ENCODE data around the gene MYOCD. TPM values are rescaled to one million over a fixed set of nuclear protein-coding genes. Genes with fewer than 3 reads are reported as not detected.

The MYOCD gene
- polyA plus RNA-seq, 1 donor (not counting 4 experiments of a cell fraction or from before 2014, with no cell fraction given): not detected

DNA sequence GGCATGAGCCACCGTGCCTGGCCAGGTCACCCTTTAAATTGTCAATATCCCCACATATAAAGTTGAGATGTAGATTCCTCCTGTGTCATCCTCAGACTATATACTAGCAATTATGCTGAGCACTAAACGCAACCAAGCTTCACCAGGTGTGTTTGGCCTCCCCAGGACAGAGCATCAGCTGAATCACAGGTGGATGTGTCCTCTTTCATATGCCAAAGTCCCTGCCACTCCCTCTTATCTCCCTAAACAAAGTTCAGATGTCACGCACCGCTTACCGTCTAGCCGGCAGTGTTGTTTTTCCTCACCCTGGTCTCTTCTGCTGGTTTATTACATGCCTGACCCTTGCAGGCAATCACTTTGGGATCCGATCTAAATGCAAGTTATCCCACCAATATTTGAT, 79.8 kb downstream of the MYOCD start:
- Histone ChIP-seq H3K27me3 (ENCODE audit: control insufficient read depth, extremely low read depth, insufficient read depth, low read length) (no peaks in the 10 kb centered on the region), H3K4me1 (ENCODE audit: control insufficient read depth, extremely low read depth, insufficient read depth, low read length) (peaks cover 22% of the 10 kb centered on the region), H2AFZ (ENCODE audit: control insufficient read depth, low read length) (no peak overlapping the region), H3K79me2 (ENCODE audit: control insufficient read depth, insufficient read depth, low read length) (no peaks in the 10 kb centered on the region), H3K36me3 (ENCODE audit: control insufficient read depth in 2 of 2, extremely low read depth in 1 of 2, insufficient read depth in 2 of 2, low read length in 2 of 2) (no peaks in the 10 kb centered on the region), H3K4me2 (ENCODE audit: control insufficient read depth, extremely low read depth, insufficient read depth, low read depth, low read length) (no peak overlapping the region), H3K9ac (ENCODE audit: control insufficient read depth, extremely low read depth, insufficient read depth, low read length) (no peak overlapping the region), H3K9me1 (ENCODE audit: control insufficient read depth, extremely low read depth, insufficient read depth, low read length) (no peaks in the 10 kb centered on the region), H4K20me1 (ENCODE audit: control insufficient read depth, extremely low read depth, insufficient read depth, low read length) (no peaks in the 10 kb centered on the region), H3K27ac (ENCODE audit: control insufficient read depth, insufficient read depth, low read length) (no peak overlapping the region), H3K9me3 (ENCODE audit: control insufficient read depth, low read depth, low read length) (no peaks in the 10 kb centered on the region), H3K4me3 (ENCODE audit: control insufficient read depth in 2 of 3, extremely low read depth in 1 of 3, insufficient read depth in 2 of 3, low read depth in 1 of 3, low read length in 3 of 3) (no peak overlapping the region)
- no peak for DNase-seq (ENCODE audit: low read depth, low spot score)
- no peak for TF ChIP-seq EZH2 (IDR thresholded peaks at IDR 0.05; ENCODE audit: low read length)
- TF ChIP-seq, protein P1, sequence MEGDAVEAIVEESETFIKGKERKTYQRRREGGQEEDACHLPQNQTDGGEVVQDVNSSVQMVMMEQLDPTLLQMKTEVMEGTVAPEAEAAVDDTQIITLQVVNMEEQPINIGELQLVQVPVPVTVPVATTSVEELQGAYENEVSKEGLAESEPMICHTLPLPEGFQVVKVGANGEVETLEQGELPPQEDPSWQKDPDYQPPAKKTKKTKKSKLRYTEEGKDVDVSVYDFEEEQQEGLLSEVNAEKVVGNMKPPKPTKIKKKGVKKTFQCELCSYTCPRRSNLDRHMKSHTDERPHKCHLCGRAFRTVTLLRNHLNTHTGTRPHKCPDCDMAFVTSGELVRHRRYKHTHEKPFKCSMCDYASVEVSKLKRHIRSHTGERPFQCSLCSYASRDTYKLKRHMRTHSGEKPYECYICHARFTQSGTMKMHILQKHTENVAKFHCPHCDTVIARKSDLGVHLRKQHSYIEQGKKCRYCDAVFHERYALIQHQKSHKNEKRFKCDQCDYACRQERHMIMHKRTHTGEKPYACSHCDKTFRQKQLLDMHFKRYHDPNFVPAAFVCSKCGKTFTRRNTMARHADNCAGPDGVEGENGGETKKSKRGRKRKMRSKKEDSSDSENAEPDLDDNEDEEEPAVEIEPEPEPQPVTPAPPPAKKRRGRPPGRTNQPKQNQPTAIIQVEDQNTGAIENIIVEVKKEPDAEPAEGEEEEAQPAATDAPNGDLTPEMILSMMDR (optimal IDR thresholded peaks at IDR 0.05 in 1 of 3, IDR thresholded peaks at IDR 0.05 in 1 of 3, conservative IDR thresholded peaks at IDR 0.05 in 1 of 3; ENCODE audit: extremely low read depth in 1 of 3, insufficient read depth in 2 of 3, low read length in 3 of 3): no peak
- dilution Hi-C loops (cut with MboI; ENCODE audit: extremely low pct_ligation_motif_present, low sequenced_read_pairs): no loop called here
- FAIRE-seq: no peak

DNA sequence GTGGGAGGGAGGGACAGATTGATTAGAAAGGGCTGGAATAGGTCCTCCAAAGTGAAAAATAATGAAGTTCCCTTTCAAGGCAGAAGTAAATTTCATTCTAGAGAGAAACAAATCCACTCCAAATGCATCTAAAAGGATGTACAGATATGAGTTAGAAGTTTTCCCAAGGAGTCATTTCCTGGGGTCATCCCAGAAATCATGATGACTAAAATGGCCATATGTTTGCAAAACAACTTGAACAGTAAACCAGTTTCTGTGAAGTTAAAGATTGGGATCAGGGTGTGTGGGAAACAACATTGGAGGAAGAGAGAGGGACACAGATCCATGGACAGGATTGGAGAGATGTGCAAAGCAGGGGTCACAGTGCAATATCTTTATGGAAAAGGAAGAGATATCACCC, 91.1 kb downstream of the MYOCD start:
- H3K9me3 ChIP-seq (ENCODE audit: control insufficient read depth, low read depth, low read length): no peaks in the 10 kb centered on the region
- no peaks in the 10 kb centered on the region for H3K79me2 ChIP-seq (ENCODE audit: control insufficient read depth, insufficient read depth, low read length)
- TF ChIP-seq, protein P1 (optimal IDR thresholded peaks at IDR 0.05 in 1 of 3, IDR thresholded peaks at IDR 0.05 in 1 of 3, conservative IDR thresholded peaks at IDR 0.05 in 1 of 3; ENCODE audit: extremely low read depth in 1 of 3, insufficient read depth in 2 of 3, low read length in 3 of 3): no peak
- no peak for TF ChIP-seq EZH2 (IDR thresholded peaks at IDR 0.05; ENCODE audit: low read length)
- no peak overlapping the region for H2AFZ ChIP-seq (ENCODE audit: control insufficient read depth, low read length)
- H3K4me1 ChIP-seq (ENCODE audit: control insufficient read depth, extremely low read depth, insufficient read depth, low read length): no peaks in the 10 kb centered on the region
- dilution Hi-C loops (cut with MboI; ENCODE audit: extremely low pct_ligation_motif_present, low sequenced_read_pairs): no loop called here
- no peaks in the 10 kb centered on the region for H3K27me3 ChIP-seq (ENCODE audit: control insufficient read depth, extremely low read depth, insufficient read depth, low read length)
- H3K9ac ChIP-seq (ENCODE audit: control insufficient read depth, extremely low read depth, insufficient read depth, low read length): no peak overlapping the region
- H3K9me1 ChIP-seq (ENCODE audit: control insufficient read depth, extremely low read depth, insufficient read depth, low read length): no peaks in the 10 kb centered on the region
- H3K36me3 ChIP-seq (ENCODE audit: control insufficient read depth in 2 of 2, extremely low read depth in 1 of 2, insufficient read depth in 2 of 2, low read length in 2 of 2): no peaks in the 10 kb centered on the region
- H3K27ac ChIP-seq (ENCODE audit: control insufficient read depth, insufficient read depth, low read length): no peak overlapping the region
- H3K4me2 ChIP-seq (ENCODE audit: control insufficient read depth, extremely low read depth, insufficient read depth, low read depth, low read length): no peak overlapping the region
- H3K4me3 ChIP-seq (ENCODE audit: control insufficient read depth in 2 of 3, extremely low read depth in 1 of 3, insufficient read depth in 2 of 3, low read depth in 1 of 3, low read length in 3 of 3): no peak overlapping the region
- no peak for FAIRE-seq
- DNase-seq (ENCODE audit: low read depth, low spot score): no peak
- no peaks in the 10 kb centered on the region for H4K20me1 ChIP-seq (ENCODE audit: control insufficient read depth, extremely low read depth, insufficient read depth, low read length)
